ENCODE data around the gene TOM1L2. TPM values are rescaled to one million over a fixed set of nuclear protein-coding genes. Genes with fewer than 3 reads are reported as not detected.

TOM1L2 gene
- total and polyA plus RNA-seq, 8 donors = 51.2 to 71.2 (median 57.4) TPM

- Histone ChIP-seq H3K4me3 (no peak overlapping the region), H3K27me3 (no peaks in the 10 kb centered on the region), H3K4me1 (peaks cover 5 to 32% of the 10 kb centered on the region in 2 donors), H3K27ac (no peak overlapping the region), H3K36me3 (no peaks in the 10 kb centered on the region), H3K9me3 (no peaks in the 10 kb centered on the region)
- TF ChIP-seq CTCF (IDR thresholded peaks at IDR 0.05) = no peak
- intact Hi-C loops (cut with DNase I) = no loop called here
- no peak for DNase-seq
- ATAC-seq = no peak
Measured at GRCh38 chr17:17966399-17966798, 5.8 kb downstream of the TOM1L2 start.

- intact Hi-C loops (cut with DNase I) = no loop called here
- no peak for TF ChIP-seq CTCF (IDR thresholded peaks at IDR 0.05)
- no peaks in the 10 kb centered on the region for H3K36me3 ChIP-seq
- H3K4me1 ChIP-seq = peaks cover under 1 to 26% of the 10 kb centered on the region in 2 donors
- H3K4me3 ChIP-seq = no peak overlapping the region
- H3K9me3 ChIP-seq = no peaks in the 10 kb centered on the region
- no peak for ATAC-seq
- H3K27me3 ChIP-seq = no peaks in the 10 kb centered on the region
- DNase-seq = no peak
- H3K27ac ChIP-seq = no peak overlapping the region
Measured at GRCh38 chr17:17965152-17965721, 7.0 kb downstream of the TOM1L2 start.

- H3K27me3 ChIP-seq = no peaks in the 10 kb centered on the region
- H3K27ac ChIP-seq = no peak overlapping the region
- no peak overlapping the region for H3K4me3 ChIP-seq
- no peak for TF ChIP-seq CTCF (IDR thresholded peaks at IDR 0.05)
- DNase-seq (no peak), ATAC-seq (no peak)
- H3K4me1 ChIP-seq = peaks cover 3 to 32% of the 10 kb centered on the region in 2 donors
- intact Hi-C loops (cut with DNase I) = no loop called here
- no peaks in the 10 kb centered on the region for H3K9me3 ChIP-seq
- no peaks in the 10 kb centered on the region for H3K36me3 ChIP-seq
Measured at GRCh38 chr17:17964710-17965109, 7.5 kb downstream of the TOM1L2 start.

GRCh38 chr17:17963694-17964436, 8.3 kb downstream of the TOM1L2 start:
- ATAC-seq = no peak
- no peak overlapping the region for H3K4me3 ChIP-seq
- no peak overlapping the region for H3K27ac ChIP-seq
- TF ChIP-seq CTCF (IDR thresholded peaks at IDR 0.05) = no peak
- no peaks in the 10 kb centered on the region for H3K36me3 ChIP-seq
- peaks cover 11 to 40% of the 10 kb centered on the region in 2 donors for H3K4me1 ChIP-seq
- no peaks in the 10 kb centered on the region for H3K9me3 ChIP-seq
- intact Hi-C loops (cut with DNase I) = no loop called here
- DNase-seq = no peak
- no peaks in the 10 kb centered on the region for H3K27me3 ChIP-seq

GRCh38 chr17:17963066-17963465, 9.1 kb downstream of the TOM1L2 start:
- ATAC-seq = no peak
- Histone ChIP-seq H3K4me3 (no peak overlapping the region), H3K4me1 (peaks cover 18 to 48% of the 10 kb centered on the region in 2 donors), H3K36me3 (no peaks in the 10 kb centered on the region), H3K27ac (no peak overlapping the region), H3K9me3 (no peaks in the 10 kb centered on the region), H3K27me3 (no peaks in the 10 kb centered on the region)
- DNase-seq = no peak
- TF ChIP-seq CTCF (IDR thresholded peaks at IDR 0.05) = no peak
- intact Hi-C loops (cut with DNase I) = no loop called here
